ENCODE data around the gene NIN.
"Not testable (repeated sequence)": the region's sequence is repeated elsewhere in the genome, so short reads cannot be mapped to it uniquely, and the experiment has no call there.

- TF ChIP-seq, protein P1, sequence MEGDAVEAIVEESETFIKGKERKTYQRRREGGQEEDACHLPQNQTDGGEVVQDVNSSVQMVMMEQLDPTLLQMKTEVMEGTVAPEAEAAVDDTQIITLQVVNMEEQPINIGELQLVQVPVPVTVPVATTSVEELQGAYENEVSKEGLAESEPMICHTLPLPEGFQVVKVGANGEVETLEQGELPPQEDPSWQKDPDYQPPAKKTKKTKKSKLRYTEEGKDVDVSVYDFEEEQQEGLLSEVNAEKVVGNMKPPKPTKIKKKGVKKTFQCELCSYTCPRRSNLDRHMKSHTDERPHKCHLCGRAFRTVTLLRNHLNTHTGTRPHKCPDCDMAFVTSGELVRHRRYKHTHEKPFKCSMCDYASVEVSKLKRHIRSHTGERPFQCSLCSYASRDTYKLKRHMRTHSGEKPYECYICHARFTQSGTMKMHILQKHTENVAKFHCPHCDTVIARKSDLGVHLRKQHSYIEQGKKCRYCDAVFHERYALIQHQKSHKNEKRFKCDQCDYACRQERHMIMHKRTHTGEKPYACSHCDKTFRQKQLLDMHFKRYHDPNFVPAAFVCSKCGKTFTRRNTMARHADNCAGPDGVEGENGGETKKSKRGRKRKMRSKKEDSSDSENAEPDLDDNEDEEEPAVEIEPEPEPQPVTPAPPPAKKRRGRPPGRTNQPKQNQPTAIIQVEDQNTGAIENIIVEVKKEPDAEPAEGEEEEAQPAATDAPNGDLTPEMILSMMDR (IDR thresholded peaks at IDR 0.05) = not testable (repeated sequence)
- TF ChIP-seq, protein P2, sequence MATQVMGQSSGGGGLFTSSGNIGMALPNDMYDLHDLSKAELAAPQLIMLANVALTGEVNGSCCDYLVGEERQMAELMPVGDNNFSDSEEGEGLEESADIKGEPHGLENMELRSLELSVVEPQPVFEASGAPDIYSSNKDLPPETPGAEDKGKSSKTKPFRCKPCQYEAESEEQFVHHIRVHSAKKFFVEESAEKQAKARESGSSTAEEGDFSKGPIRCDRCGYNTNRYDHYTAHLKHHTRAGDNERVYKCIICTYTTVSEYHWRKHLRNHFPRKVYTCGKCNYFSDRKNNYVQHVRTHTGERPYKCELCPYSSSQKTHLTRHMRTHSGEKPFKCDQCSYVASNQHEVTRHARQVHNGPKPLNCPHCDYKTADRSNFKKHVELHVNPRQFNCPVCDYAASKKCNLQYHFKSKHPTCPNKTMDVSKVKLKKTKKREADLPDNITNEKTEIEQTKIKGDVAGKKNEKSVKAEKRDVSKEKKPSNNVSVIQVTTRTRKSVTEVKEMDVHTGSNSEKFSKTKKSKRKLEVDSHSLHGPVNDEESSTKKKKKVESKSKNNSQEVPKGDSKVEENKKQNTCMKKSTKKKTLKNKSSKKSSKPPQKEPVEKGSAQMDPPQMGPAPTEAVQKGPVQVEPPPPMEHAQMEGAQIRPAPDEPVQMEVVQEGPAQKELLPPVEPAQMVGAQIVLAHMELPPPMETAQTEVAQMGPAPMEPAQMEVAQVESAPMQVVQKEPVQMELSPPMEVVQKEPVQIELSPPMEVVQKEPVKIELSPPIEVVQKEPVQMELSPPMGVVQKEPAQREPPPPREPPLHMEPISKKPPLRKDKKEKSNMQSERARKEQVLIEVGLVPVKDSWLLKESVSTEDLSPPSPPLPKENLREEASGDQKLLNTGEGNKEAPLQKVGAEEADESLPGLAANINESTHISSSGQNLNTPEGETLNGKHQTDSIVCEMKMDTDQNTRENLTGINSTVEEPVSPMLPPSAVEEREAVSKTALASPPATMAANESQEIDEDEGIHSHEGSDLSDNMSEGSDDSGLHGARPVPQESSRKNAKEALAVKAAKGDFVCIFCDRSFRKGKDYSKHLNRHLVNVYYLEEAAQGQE (IDR thresholded peaks at IDR 0.05; ENCODE audit: insufficient read depth in 1 of 2, low read depth in 2 of 2, low read length in 1 of 2) = not testable (repeated sequence)
- TF ChIP-seq POLR2AphosphoS5 (IDR thresholded peaks at IDR 0.05; ENCODE audit: low read depth, low read length) = not testable (repeated sequence)
These were observed 11.7 kb downstream of the NIN start for GRCh38 chr14:50819303-50819702.
